Keratinocyte (primary cell): Measurements from ENCODE around the gene HOXD13. TPM values are rescaled to one million over a fixed set of nuclear protein-coding genes. Genes with fewer than 3 reads are reported as not detected.
A peak's percentile ranks its signal among the peaks of the same experiment; 100 is the strongest.

ENCODE experiments used
- DNase-seq: peaks from one replicate; pipeline ENCODE4 v3.0.0-alpha.2; 2011; ENCODE audit warnings: low read depth, missing footprints, low spot score
- FAIRE-seq: peaks from 2 replicates; lab custom pipeline; 2011; peaks lifted over from hg19 to GRCh38; lab: Jason Lieb, UNC
- H2AFZ ChIP-seq: 2 replicates; pipeline ENCODE4 v1.6.0; 2012; ENCODE audit warnings: low read length, control low read depth, inconsistent platforms; ENCODE audit not compliant: control insufficient read depth
- H3K27ac ChIP-seq: 2 replicates; pipeline ENCODE4 v1.5.1; 2011; ENCODE audit warnings: low read length; ENCODE audit not compliant: control insufficient read depth, insufficient read depth
- H3K27me3 ChIP-seq: 3 replicates; pipeline ENCODE4 v1.6.0; 2011; ENCODE audit warnings: low read length; ENCODE audit not compliant: control insufficient read depth, insufficient read depth; ENCODE audit errors: extremely low read depth
- H3K36me3 ChIP-seq, 2 experiments: 2 replicates in 1 of 2; 3 replicates in 1 of 2; pipeline ENCODE4 v1.5.1; 2011; ENCODE audit warnings: low read length in 2 of 2, mild to moderate bottlenecking in 1 of 2; ENCODE audit not compliant: control insufficient read depth in 2 of 2, insufficient read depth in 2 of 2; ENCODE audit errors: extremely low read depth in 1 of 2
- H3K4me1 ChIP-seq: 3 replicates; pipeline ENCODE4 v1.5.1; 2011; ENCODE audit warnings: low read length; ENCODE audit not compliant: control insufficient read depth, insufficient read depth; ENCODE audit errors: extremely low read depth
- H3K4me2 ChIP-seq: 3 replicates; pipeline ENCODE4 v1.6.0; 2011; ENCODE audit warnings: low read depth, low read length; ENCODE audit not compliant: control insufficient read depth, insufficient read depth; ENCODE audit errors: extremely low read depth
- H3K4me3 ChIP-seq, 3 experiments: fragments of 200-600 bp in 1 of 3; sonication (generic) in 1 of 3; 2 replicates in 2 of 3; 3 replicates in 1 of 3; pipeline ENCODE4 v1.5.1; 2011 to 2016; ENCODE audit warnings: low read length in 3 of 3, mild to moderate bottlenecking in 3 of 3, control low read depth in 2 of 3, inconsistent platforms in 1 of 3, low read depth in 1 of 3, mixed read lengths in 1 of 3, mixed run types in 1 of 3, moderate library complexity in 1 of 3; ENCODE audit not compliant: control insufficient read depth in 2 of 3, insufficient read depth in 2 of 3; ENCODE audit errors: extremely low read depth in 1 of 3
- H3K79me2 ChIP-seq: 2 replicates; pipeline ENCODE4 v1.6.0; 2012; ENCODE audit warnings: low read length; ENCODE audit not compliant: control insufficient read depth, insufficient read depth
- H3K9ac ChIP-seq: 3 replicates; pipeline ENCODE4 v1.6.0; 2011; ENCODE audit warnings: low read length; ENCODE audit not compliant: control insufficient read depth, insufficient read depth; ENCODE audit errors: extremely low read depth
- H3K9me1 ChIP-seq: 3 replicates; pipeline ENCODE4 v1.6.0; 2011; ENCODE audit warnings: low read length; ENCODE audit not compliant: control insufficient read depth, insufficient read depth; ENCODE audit errors: extremely low read depth
- H3K9me3 ChIP-seq: 2 replicates; pipeline ENCODE4 v1.5.1; 2012; ENCODE audit warnings: low read depth, low read length; ENCODE audit not compliant: control insufficient read depth
- H4K20me1 ChIP-seq: 3 replicates; pipeline ENCODE4 v1.6.0; 2011; ENCODE audit warnings: low read length; ENCODE audit not compliant: control insufficient read depth, insufficient read depth; ENCODE audit errors: extremely low read depth
- EZH2 ChIP-seq: IDR thresholded peaks from one replicate; pipeline ENCODE4 v1.6.1; 2012; ENCODE audit warnings: inconsistent platforms, mild to moderate bottlenecking, low read length, moderate library complexity
- dilution Hi-C: fragments of 300-500 bp; cut with MboI; formaldehyde crosslinking; loops from one replicate; pipeline ENCODE4 v1.7.0; 2020; ENCODE audit warnings: low sequenced_read_pairs; ENCODE audit not compliant: extremely low pct_ligation_motif_present
- polyA plus RNA-seq, 5 experiments: library from polyadenylated mRNA; depleted of rRNA in 3 of 5; stranded (reverse) in 3 of 5; stranded (forward) in 1 of 5; unstranded in 1 of 5; fragments of >200 nt; gene quantifications; 1 replicate in 1 of 5; 2 replicates in 3 of 5; 3 replicates in 1 of 5; pipeline versions ENCODE4 v1.2.1 to v1.2.3, GENCODE V29; 2011 to 2012; ENCODE audit warnings: missing spikeins in 2 of 5, low read depth in 1 of 5, low replicate concordance in 1 of 5
- TF ChIP-seq, protein P1 (sequence below), 3 experiments: IDR thresholded peaks in 1 of 3; conservative IDR thresholded peaks in 1 of 3; optimal IDR thresholded peaks in 1 of 3; 2 replicates in 2 of 3; 3 replicates in 1 of 3; pipeline versions ENCODE3 to v1.5.1; 2011; ENCODE audit warnings: low read length in 3 of 3, mild to moderate bottlenecking in 3 of 3, moderate library complexity in 2 of 3, control low read depth in 1 of 3, inconsistent platforms in 1 of 3; ENCODE audit not compliant: insufficient read depth in 2 of 3; ENCODE audit errors: extremely low read depth in 1 of 3

HOXD13 gene
- polyA plus RNA-seq, 1 donor (not counting 4 experiments of a cell fraction or from before 2014, with no cell fraction given) = not detected

DNA sequence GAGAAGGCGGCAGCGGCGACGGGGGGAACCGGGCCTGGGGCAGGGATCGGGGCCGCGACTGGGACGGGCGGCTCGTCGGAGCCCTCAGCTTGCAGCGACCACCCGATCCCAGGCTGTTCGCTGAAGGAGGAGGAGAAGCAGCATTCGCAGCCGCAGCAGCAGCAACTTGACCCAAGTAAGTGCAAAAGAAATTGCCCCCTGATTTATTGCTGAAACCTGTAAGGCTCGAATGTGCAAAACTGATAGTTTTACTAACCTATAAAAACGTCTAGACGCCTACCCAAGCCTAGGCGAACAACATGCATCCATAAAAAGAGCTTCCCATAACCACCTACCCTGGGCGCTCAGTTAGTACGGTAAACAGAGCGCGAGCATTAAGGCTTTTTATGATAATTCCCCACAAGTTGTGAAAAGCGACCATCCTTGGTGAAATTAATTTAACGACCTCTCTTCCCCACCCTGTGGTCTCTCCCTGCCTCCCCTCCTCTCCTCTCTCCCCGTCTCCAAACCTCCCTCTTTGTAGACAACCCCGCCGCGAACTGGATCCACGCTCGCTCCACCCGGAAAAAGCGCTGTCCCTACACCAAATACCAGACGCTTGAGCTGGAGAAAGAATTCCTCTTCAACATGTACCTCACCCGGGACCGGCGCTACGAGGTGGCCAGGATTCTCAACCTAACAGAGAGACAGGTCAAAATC, 31.0 kb downstream of the HOXD13 start:
- dilution Hi-C loops = no loop called here
- H3K4me3 ChIP-seq = no peak overlapping the region
- H3K4me2 ChIP-seq = no peak overlapping the region
- no peaks in the 10 kb centered on the region for H3K4me1 ChIP-seq
- H3K27ac ChIP-seq = no peak overlapping the region
- H3K36me3 ChIP-seq = no peaks in the 10 kb centered on the region
- H3K79me2 ChIP-seq = no peaks in the 10 kb centered on the region
- no peaks in the 10 kb centered on the region for H4K20me1 ChIP-seq
- no peaks in the 10 kb centered on the region for H3K9me1 ChIP-seq
- no peaks in the 10 kb centered on the region for H3K9me3 ChIP-seq
- FAIRE-seq (no peak), DNase-seq (no peak)
- peaks cover 93% of the 10 kb centered on the region for H3K27me3 ChIP-seq
- TF ChIP-seq, protein P1, sequence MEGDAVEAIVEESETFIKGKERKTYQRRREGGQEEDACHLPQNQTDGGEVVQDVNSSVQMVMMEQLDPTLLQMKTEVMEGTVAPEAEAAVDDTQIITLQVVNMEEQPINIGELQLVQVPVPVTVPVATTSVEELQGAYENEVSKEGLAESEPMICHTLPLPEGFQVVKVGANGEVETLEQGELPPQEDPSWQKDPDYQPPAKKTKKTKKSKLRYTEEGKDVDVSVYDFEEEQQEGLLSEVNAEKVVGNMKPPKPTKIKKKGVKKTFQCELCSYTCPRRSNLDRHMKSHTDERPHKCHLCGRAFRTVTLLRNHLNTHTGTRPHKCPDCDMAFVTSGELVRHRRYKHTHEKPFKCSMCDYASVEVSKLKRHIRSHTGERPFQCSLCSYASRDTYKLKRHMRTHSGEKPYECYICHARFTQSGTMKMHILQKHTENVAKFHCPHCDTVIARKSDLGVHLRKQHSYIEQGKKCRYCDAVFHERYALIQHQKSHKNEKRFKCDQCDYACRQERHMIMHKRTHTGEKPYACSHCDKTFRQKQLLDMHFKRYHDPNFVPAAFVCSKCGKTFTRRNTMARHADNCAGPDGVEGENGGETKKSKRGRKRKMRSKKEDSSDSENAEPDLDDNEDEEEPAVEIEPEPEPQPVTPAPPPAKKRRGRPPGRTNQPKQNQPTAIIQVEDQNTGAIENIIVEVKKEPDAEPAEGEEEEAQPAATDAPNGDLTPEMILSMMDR (optimal IDR thresholded peaks at IDR 0.05 in 1 of 3, IDR thresholded peaks at IDR 0.05 in 1 of 3, conservative IDR thresholded peaks at IDR 0.05 in 1 of 3; ENCODE audit: extremely low read depth in 1 of 3, insufficient read depth in 2 of 3, low read length in 3 of 3) = no peak
- peak; percentile 76 for TF ChIP-seq EZH2
- H2AFZ ChIP-seq = no peak overlapping the region
- H3K9ac ChIP-seq = no peak overlapping the region

DNA sequence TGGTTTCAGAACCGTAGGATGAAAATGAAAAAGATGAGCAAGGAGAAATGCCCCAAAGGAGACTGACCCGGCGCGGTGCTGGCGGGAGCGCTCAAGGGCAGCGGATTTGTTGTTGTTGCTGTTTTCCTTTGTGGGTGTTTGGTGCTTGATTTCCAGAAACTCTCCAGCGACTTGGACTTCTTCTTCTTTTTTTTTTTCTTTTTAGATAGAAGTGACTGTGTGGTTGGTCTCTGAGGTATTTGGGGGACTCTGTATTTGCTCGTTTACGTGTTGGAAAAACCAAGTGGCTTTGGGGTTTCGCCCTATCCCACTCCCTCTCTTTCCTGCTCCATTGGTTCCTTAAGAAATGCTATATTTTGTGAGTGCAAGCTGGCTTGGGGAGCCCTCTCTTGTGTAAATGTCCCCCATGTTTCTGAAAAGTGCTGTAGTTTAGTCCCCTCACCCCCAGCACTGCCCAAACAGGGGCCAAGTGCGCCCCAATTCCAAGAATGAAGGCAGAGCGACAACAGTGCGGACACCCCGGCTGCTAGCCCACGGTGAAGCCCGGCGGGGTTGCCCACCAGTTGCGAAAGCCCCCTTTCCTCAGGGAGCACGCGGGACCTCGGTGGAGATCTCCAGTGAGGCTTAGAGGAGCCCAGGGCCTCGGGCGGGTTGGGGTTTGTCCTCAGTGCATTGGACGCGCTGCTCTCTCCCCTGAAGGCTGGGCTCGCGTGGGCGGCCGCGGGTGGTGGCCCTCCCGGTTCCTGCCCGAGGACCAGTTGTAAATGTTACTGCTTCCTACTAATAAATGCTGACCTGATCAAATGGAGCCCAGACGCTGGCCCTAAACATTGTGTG, 31.8 kb downstream of the HOXD13 start:
- Histone ChIP-seq H3K4me1 (no peaks in the 10 kb centered on the region), H3K36me3 (no peaks in the 10 kb centered on the region), H3K79me2 (no peaks in the 10 kb centered on the region), H3K9me1 (no peaks in the 10 kb centered on the region), H3K9me3 (no peaks in the 10 kb centered on the region), H3K9ac (no peak overlapping the region), H4K20me1 (no peaks in the 10 kb centered on the region), H3K27me3 (peaks cover 94% of the 10 kb centered on the region), H3K4me3 (no peak overlapping the region), H3K4me2 (no peak overlapping the region), H3K27ac (no peak overlapping the region), H2AFZ (no peak overlapping the region)
- TF ChIP-seq, protein P1 (optimal IDR thresholded peaks at IDR 0.05 in 1 of 3, IDR thresholded peaks at IDR 0.05 in 1 of 3, conservative IDR thresholded peaks at IDR 0.05 in 1 of 3; ENCODE audit: extremely low read depth in 1 of 3, insufficient read depth in 2 of 3, low read length in 3 of 3) = no peak
- TF ChIP-seq EZH2 = peak; percentile 15
- FAIRE-seq (no peak), DNase-seq (no peak)
- dilution Hi-C loops = no loop called here
